C4-2B (cell line): Measurements from ENCODE around the gene IWS1.

Experiments
- CTCF ChIP-seq: fragments of 450-650 bp; conservative IDR thresholded peaks from 2 replicates; pipeline ENCODE4 v1.5.1; 2017; ENCODE audit warnings: mild to moderate bottlenecking
- ZFX ChIP-seq: fragments of 450-650 bp; IDR thresholded peaks from 2 replicates; pipeline ENCODE4 v1.6.1; 2017

- TF ChIP-seq CTCF (no peak), ZFX (no peak)
Measured at GRCh38 chr2:127542231-127542630, 15.9 kb upstream of the IWS1 start.
